HepG2 (cell line): ENCODE measurements around the gene LIMK2.

Source experiments
- BRCA1 ChIP-seq: sonication (generic); formaldehyde crosslinking; IDR thresholded peaks from 2 replicates; pipeline ENCODE4 v1.4.0; 2020; ENCODE audit warnings: missing genetic modification reagents
- MAF1 ChIP-seq: sonication (generic); formaldehyde crosslinking; IDR thresholded peaks from 2 replicates; pipeline ENCODE4 v1.5.0; 2020; ENCODE audit warnings: missing genetic modification reagents, borderline replicate concordance
- NR1H2 ChIP-seq: sonication (generic); formaldehyde crosslinking; IDR thresholded peaks from 2 replicates; pipeline ENCODE4 v1.8.1; 2022; ENCODE audit warnings: low read depth, missing genetic modification reagents, borderline replicate concordance
- RNF2 ChIP-seq: fragments of 450-650 bp; conservative IDR thresholded peaks from 2 replicates; pipeline ENCODE4 v1.6.1; 2016; ENCODE audit warnings: low read depth
- TBL1XR1 ChIP-seq: fragments of 150-350 bp; IDR thresholded peaks from 2 replicates; pipeline ENCODE4 v1.6.1; 2014; ENCODE audit warnings: borderline replicate concordance, low read length; ENCODE audit not compliant: partially characterized antibody
- ZBTB7A ChIP-seq: sonication (generic); formaldehyde crosslinking; IDR thresholded peaks from 2 replicates; pipeline ENCODE4 v1.8.0; 2022; ENCODE audit warnings: mild to moderate bottlenecking, missing genetic modification reagents
- ZFP62 ChIP-seq: sonication (generic); formaldehyde crosslinking; IDR thresholded peaks from 2 replicates; pipeline ENCODE4 v1.4.0; 2020; ENCODE audit warnings: missing genetic modification reagents
- ZNF207 ChIP-seq: fragments of 450-650 bp; IDR thresholded peaks from 2 replicates; pipeline ENCODE4 v1.6.1; 2016; ENCODE audit warnings: antibody characterized with exemption, borderline replicate concordance
- ZNF530 ChIP-seq: sonication (generic); formaldehyde crosslinking; IDR thresholded peaks from 2 replicates; pipeline ENCODE4 v1.5.0; 2020; ENCODE audit warnings: low read depth, mild to moderate bottlenecking, missing genetic modification reagents
- TF ChIP-seq, protein P1 (sequence below): sonication (generic); formaldehyde crosslinking; IDR thresholded peaks from 2 replicates; pipeline ENCODE4 v1.5.0; 2020; ENCODE audit warnings: mild to moderate bottlenecking, missing genetic modification reagents, moderate library complexity

DNA sequence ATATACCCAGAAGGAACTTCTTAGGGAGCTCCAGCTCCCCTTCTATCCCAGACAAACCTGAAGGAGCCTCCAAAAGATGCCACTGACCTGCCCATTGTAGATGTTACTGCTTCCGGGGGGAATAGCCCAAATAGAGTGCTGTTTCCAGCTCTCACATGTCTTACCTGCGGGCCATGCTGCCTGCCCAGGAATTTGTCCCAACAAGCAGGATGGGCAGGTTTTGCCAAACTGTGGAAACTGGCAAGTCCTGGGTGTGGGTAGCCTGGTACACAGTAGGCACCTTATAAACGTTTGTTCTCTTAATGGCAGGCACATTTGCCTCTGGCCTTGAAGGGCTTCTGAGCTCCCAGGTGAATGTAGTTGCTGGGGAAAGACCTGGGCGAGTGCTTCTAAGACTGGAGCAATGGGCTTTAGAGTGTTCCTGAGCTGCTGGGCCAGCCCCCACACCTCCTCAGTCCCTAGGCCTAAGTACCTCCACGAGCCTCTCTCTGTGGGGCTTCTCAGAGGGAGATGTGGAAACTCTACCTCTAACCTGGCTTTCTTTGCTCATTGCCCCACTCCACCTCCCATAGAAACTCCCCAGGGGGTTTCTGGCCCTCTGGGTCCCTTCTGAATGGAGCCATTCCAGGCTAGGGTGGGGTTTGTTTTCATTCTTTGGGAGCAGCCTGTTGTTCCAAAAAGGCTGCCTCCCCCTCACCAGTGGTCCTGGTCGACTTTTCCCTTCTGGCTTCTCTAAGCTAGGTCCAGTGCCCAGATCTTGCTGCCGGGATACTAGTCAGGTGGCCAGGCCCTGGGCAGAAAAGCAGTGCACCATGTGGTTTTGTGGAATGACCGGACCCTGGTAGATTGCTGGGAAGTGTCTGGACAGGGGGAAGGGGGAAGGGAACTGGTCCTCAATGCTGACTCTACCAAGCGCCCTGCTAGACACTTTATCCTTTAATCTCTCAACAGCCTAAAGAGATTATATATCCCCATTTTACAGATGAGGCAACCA, 37.2 kb downstream of the LIMK2 start:
- TF ChIP-seq NR1H2 (CRISPR knock-in tag) (no peak), RNF2 (no peak), TBL1XR1 (no peak), MAF1 (no peak), ZFP62 (CRISPR knock-in tag) (no peak), ZNF207 (no peak), BRCA1 (no peak), ZBTB7A (CRISPR knock-in tag) (no peak), ZNF530 (no peak)
- TF ChIP-seq, protein P1, sequence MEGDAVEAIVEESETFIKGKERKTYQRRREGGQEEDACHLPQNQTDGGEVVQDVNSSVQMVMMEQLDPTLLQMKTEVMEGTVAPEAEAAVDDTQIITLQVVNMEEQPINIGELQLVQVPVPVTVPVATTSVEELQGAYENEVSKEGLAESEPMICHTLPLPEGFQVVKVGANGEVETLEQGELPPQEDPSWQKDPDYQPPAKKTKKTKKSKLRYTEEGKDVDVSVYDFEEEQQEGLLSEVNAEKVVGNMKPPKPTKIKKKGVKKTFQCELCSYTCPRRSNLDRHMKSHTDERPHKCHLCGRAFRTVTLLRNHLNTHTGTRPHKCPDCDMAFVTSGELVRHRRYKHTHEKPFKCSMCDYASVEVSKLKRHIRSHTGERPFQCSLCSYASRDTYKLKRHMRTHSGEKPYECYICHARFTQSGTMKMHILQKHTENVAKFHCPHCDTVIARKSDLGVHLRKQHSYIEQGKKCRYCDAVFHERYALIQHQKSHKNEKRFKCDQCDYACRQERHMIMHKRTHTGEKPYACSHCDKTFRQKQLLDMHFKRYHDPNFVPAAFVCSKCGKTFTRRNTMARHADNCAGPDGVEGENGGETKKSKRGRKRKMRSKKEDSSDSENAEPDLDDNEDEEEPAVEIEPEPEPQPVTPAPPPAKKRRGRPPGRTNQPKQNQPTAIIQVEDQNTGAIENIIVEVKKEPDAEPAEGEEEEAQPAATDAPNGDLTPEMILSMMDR (CRISPR knock-in tag) = no peak
